Neural crest cell (in vitro differentiated cells): ENCODE data around the gene KREMEN1. TPM values are rescaled to one million over a fixed set of nuclear protein-coding genes. Genes with fewer than 3 reads are reported as not detected.

Experiments
- DNase-seq: peaks from one replicate; pipeline ENCODE4 v3.0.0; 2021; ENCODE audit warnings: low read depth, mixed read lengths, low spot score
- H3K27ac Mint-ChIP-seq: one replicate; pipeline ENCODE4 v1.8.0; 2021; ENCODE audit warnings: mild to moderate bottlenecking, mixed read lengths; ENCODE audit not compliant: unreplicated experiment
- H3K27me3 Mint-ChIP-seq: 2 replicates; pipeline ENCODE4 v1.8.0; 2021; ENCODE audit warnings: low read depth, mild to moderate bottlenecking, mixed read lengths
- H3K36me3 Mint-ChIP-seq: 2 replicates; pipeline ENCODE4 v1.8.0; 2021; ENCODE audit warnings: low read depth, mild to moderate bottlenecking, mixed read lengths
- H3K4me1 Mint-ChIP-seq: 2 replicates; pipeline ENCODE4 v1.8.0; 2021; ENCODE audit warnings: mixed read lengths
- H3K4me3 Mint-ChIP-seq: one replicate; pipeline ENCODE4 v1.8.0; 2021; ENCODE audit warnings: mild to moderate bottlenecking, mixed read lengths
- H3K9me3 Mint-ChIP-seq: 2 replicates; pipeline ENCODE4 v1.8.0; 2021; ENCODE audit warnings: mixed read lengths
- total RNA-seq: library from RNA; stranded (reverse); gene quantifications from 2 replicates; pipeline ENCODE4 v1.2.1, GENCODE V29; 2021
- TF ChIP-seq, protein P1 (sequence below): fragments of 200-600 bp; sonication (generic); conservative IDR thresholded peaks from 2 replicates; pipeline ENCODE4 v1.5.0; 2021; ENCODE audit warnings: antibody characterized with exemption, mild to moderate bottlenecking

The KREMEN1 gene
- total RNA-seq, 1 donor from 2014 or later: 3.9 TPM

DNA sequence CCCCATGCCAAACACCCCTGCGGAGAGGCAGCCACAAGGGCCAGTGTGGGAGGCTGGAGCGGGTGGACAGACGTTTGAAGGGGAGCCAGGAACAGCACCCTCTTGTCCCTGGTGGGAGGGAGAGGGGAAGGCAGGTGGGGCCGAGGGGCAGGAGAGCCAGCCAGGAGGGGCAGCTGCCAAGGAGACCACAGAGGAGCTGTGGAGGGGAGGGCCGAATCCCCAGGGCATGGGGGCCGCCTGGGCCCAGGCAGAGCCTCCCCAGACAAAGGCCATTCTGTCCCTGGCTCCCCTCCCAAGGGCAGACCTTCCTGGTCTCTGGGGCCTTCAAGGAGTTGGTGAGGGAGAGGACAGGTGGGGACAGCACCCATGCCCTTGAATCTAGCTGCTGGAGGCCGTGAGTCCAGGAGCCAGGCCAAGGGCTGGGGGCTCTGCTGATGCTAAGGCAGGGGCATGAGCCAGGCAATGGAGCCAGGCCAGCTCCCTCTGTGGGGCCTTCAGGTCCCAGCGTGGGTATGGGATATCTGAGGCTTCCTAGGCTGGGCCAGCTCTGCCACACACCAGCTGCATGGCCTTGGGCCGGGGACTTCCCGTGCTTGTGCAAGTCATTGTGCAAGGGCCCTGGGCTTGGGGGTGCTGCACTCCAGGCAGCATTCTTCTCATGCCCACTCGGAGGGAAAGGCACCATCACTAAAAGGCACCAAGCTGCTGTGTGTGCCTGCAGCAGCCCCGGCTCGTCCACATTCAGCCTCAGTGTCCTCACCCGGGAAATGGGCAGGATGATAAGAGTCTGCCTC is 144.2 kb downstream of the KREMEN1 start:
- H3K4me3 Mint-ChIP-seq: no peak overlapping the region
- no peak for DNase-seq
- no peaks in the 10 kb centered on the region for H3K4me1 Mint-ChIP-seq
- H3K27ac Mint-ChIP-seq: no peak overlapping the region
- no peaks in the 10 kb centered on the region for H3K9me3 Mint-ChIP-seq
- TF ChIP-seq, protein P1, sequence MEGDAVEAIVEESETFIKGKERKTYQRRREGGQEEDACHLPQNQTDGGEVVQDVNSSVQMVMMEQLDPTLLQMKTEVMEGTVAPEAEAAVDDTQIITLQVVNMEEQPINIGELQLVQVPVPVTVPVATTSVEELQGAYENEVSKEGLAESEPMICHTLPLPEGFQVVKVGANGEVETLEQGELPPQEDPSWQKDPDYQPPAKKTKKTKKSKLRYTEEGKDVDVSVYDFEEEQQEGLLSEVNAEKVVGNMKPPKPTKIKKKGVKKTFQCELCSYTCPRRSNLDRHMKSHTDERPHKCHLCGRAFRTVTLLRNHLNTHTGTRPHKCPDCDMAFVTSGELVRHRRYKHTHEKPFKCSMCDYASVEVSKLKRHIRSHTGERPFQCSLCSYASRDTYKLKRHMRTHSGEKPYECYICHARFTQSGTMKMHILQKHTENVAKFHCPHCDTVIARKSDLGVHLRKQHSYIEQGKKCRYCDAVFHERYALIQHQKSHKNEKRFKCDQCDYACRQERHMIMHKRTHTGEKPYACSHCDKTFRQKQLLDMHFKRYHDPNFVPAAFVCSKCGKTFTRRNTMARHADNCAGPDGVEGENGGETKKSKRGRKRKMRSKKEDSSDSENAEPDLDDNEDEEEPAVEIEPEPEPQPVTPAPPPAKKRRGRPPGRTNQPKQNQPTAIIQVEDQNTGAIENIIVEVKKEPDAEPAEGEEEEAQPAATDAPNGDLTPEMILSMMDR: no peak
- no peaks in the 10 kb centered on the region for H3K27me3 Mint-ChIP-seq
- no peaks in the 10 kb centered on the region for H3K36me3 Mint-ChIP-seq

Other genes starting within 250 kb of the KREMEN1 start
- gene ZNRF3, start 189.5 kb upstream of the KREMEN1 start, total RNA-seq: 18.5 and 18.9 TPM in 2 replicates
- gene C22orf31, start 11.2 kb upstream of the KREMEN1 start, total RNA-seq: not detected in 2 replicates
- gene EMID1, start 132.9 kb downstream of the KREMEN1 start, total RNA-seq: 9.0 and 10.4 TPM in 2 replicates
- gene RHBDD3, start 194.9 kb downstream of the KREMEN1 start, total RNA-seq: 64.9 and 65.6 TPM in 2 replicates
- 483 and 497 TPM in 2 replicates for gene EWSR1, start 195.2 kb downstream of the KREMEN1 start, total RNA-seq
- gene GAS2L1, start 233.6 kb downstream of the KREMEN1 start, total RNA-seq: 7.8 and 8.9 TPM in 2 replicates
- 0.27 and 0.63 TPM in 2 replicates for gene RASL10A, start 242.7 kb downstream of the KREMEN1 start, total RNA-seq